HG02885 (cell line): ENCODE data around the gene SPOCK3.
"Not testable (repeated sequence)": the region's sequence is repeated elsewhere in the genome, so short reads cannot be mapped to it uniquely, and the experiment has no call there.

Experiments
- ATAC-seq: cut with Tn5 transposase; IDR thresholded peaks from one replicate; pipeline ENCODE4 v1.9.1; 2021; ENCODE audit warnings: mild to moderate bottlenecking; ENCODE audit not compliant: unreplicated experiment, poor library complexity

Gene SPOCK3

GRCh38 chr4:166839615-166840251 lies 394.6 kb downstream of the SPOCK3 start:
- ATAC-seq, result peak; percentile 82

- ATAC-seq, result peak; percentile 61
These were observed 395.2 kb downstream of the SPOCK3 start for GRCh38 chr4:166838975-166839614.

GRCh38 chr4:166836865-166837264 lies 397.4 kb downstream of the SPOCK3 start:
- ATAC-seq, result no peak

- peak; percentile 38 for ATAC-seq
These were observed 406.7 kb downstream of the SPOCK3 start for GRCh38 chr4:166827629-166828028.

GRCh38 chr4:166827167-166827566 lies 407.1 kb downstream of the SPOCK3 start:
- peak; percentile 11 for ATAC-seq

GRCh38 chr4:166823848-166824247 lies 410.4 kb downstream of the SPOCK3 start:
- ATAC-seq, result no peak

- ATAC-seq, result no peak
These were observed 411.2 kb downstream of the SPOCK3 start for GRCh38 chr4:166823126-166823525.

- no peak for ATAC-seq
These were observed 411.9 kb downstream of the SPOCK3 start for GRCh38 chr4:166822386-166822785.

GRCh38 chr4:166816890-166817289 lies 417.4 kb downstream of the SPOCK3 start:
- no peak for ATAC-seq

GRCh38 chr4:166808380-166808779 lies 425.9 kb downstream of the SPOCK3 start:
- ATAC-seq, result no peak

- ATAC-seq, result no peak
These were observed 431.9 kb downstream of the SPOCK3 start for GRCh38 chr4:166802346-166802745.

GRCh38 chr4:166798126-166798525 lies 436.2 kb downstream of the SPOCK3 start:
- ATAC-seq, result no peak

GRCh38 chr4:166777760-166778159 lies 456.5 kb downstream of the SPOCK3 start:
- no peak for ATAC-seq

GRCh38 chr4:166763018-166763417 lies 471.3 kb downstream of the SPOCK3 start:
- ATAC-seq, result no peak

- ATAC-seq, result no peak
These were observed 492.6 kb downstream of the SPOCK3 start for GRCh38 chr4:166741742-166742141.

GRCh38 chr4:166739215-166739614 lies 495.1 kb downstream of the SPOCK3 start:
- not testable (repeated sequence) for ATAC-seq

- no peak for ATAC-seq
These were observed 496.9 kb downstream of the SPOCK3 start for GRCh38 chr4:166737430-166737829.

GRCh38 chr4:166735553-166735952 lies 498.7 kb downstream of the SPOCK3 start:
- no peak for ATAC-seq

- ATAC-seq, result no peak
These were observed 499.5 kb downstream of the SPOCK3 start for GRCh38 chr4:166734797-166735196.

GRCh38 chr4:166733686-166734085 lies 500.6 kb downstream of the SPOCK3 start:
- ATAC-seq, result no peak

- no peak for ATAC-seq
These were observed 507.5 kb downstream of the SPOCK3 start for GRCh38 chr4:166726832-166727231.

- ATAC-seq, result no peak
These were observed 509.9 kb downstream of the SPOCK3 start for GRCh38 chr4:166724369-166724768.
